ENCODE data around the gene DPH5.

DNA sequence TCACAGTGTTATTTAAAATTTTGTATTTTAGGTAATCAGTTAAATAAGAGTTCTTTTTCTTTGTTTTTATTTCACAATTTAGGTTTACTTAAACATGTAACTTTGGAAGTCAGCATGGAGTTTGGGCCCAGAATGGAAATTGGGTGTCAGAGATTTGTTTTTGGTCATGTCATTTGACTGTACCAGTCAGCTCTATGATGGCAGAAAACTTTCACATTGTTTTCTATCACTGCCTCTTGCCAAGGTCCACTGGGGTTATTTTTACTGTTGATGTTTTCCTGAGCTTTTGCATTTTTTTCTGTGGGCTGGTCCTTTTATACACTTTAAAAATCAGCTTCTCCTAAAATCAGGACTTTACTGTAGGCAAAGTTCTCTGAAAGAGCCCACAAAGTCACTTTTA lies 75.2 kb downstream of the DPH5 start:
- no peak for TF ChIP-seq EZH2phosphoT487 (IDR thresholded peaks at IDR 0.05; ENCODE audit: insufficient read depth, low read depth)
- TF ChIP-seq EZH2 (IDR thresholded peaks at IDR 0.05; ENCODE audit: insufficient read depth, poor library complexity, severe bottlenecking) = no peak

All from GM23248 (cell line).